ENCODE measurements around the gene BFSP2.
"Not testable (repeated sequence)": the region's sequence is repeated elsewhere in the genome, so short reads cannot be mapped to it uniquely, and the experiment has no call there.

Gene BFSP2

GRCh38 chr3:133521946-133522345 lies 122.1 kb downstream of the BFSP2 start:
- POLR2A ChIA-PET = no interaction called here
- TF ChIP-seq, protein P1, sequence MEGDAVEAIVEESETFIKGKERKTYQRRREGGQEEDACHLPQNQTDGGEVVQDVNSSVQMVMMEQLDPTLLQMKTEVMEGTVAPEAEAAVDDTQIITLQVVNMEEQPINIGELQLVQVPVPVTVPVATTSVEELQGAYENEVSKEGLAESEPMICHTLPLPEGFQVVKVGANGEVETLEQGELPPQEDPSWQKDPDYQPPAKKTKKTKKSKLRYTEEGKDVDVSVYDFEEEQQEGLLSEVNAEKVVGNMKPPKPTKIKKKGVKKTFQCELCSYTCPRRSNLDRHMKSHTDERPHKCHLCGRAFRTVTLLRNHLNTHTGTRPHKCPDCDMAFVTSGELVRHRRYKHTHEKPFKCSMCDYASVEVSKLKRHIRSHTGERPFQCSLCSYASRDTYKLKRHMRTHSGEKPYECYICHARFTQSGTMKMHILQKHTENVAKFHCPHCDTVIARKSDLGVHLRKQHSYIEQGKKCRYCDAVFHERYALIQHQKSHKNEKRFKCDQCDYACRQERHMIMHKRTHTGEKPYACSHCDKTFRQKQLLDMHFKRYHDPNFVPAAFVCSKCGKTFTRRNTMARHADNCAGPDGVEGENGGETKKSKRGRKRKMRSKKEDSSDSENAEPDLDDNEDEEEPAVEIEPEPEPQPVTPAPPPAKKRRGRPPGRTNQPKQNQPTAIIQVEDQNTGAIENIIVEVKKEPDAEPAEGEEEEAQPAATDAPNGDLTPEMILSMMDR (IDR thresholded peaks at IDR 0.05; ENCODE audit: insufficient read depth, low read length, missing control alignments) = no peak
- no peak overlapping the region for H3K4me3 ChIP-seq (ENCODE audit: low read depth, low read length)
- CTCF ChIA-PET = no interaction called here
- DNase-seq (ENCODE audit: low read depth, low spot score) = no peak

GRCh38 chr3:133523758-133524157 lies 123.9 kb downstream of the BFSP2 start:
- DNase-seq (ENCODE audit: low read depth, low spot score); POLR2A ChIA-PET; H3K4me3 ChIP-seq (ENCODE audit: low read depth, low read length); CTCF ChIA-PET: not testable (repeated sequence)
